ENCODE data around the gene BTRC. TPM values are rescaled to one million over a fixed set of nuclear protein-coding genes. Genes with fewer than 3 reads are reported as not detected.

Gene BTRC
- total RNA-seq, 4 donors from 2014 or later, result 8.0 to 15.1 (median 10.4) TPM

DNA sequence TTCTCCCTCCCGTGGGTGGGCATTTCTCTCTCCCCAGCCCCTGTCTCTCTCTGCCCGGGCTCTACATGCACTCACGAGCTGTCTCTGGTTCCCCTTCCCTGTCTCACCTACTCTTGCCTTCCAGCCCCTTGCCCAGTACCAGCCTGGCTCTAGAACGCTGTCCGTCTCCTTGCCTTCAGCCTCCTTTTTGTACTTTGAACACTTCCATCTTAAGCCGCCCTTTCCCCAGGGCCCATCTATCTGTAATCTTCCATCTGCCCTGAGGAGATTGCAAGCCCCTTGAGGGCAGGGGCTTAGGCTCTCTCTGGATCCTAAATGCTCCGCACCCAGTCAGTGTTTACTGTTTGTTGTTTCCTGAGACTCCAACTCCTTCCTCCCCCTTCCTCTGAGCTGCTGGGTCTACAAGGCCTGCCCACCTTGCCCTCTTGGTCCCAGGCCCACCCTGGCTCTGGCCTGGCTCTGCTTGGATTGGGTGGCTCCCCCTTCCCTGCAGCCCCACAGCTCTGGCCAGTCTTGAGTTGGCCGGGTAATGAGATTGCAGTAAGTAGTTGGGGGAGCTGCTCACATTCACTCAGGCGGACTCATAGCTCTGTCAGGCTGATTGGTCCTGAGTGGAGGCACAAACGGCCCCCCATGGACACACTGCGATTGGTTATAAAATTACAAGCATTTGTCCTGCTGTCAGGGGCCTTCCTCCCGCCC lies 205.8 kb downstream of the BTRC start:
- Histone ChIP-seq H3K27me3 (peaks cover 0 to 42% (median 0%) of the 10 kb centered on the region in 4 donors), H3K4me3 (no peak overlapping the region), H3K4me1 (peaks cover 0 to 11% (median 4%) of the 10 kb centered on the region in 3 donors), H3K36me3 (peaks cover 0 to 12% (median 0%) of the 10 kb centered on the region in 3 donors), H3K27ac (no peak overlapping the region), H3K9me3 (no peaks in the 10 kb centered on the region)
- DNase-seq, result no peak
- 77 to 89% methylated on average over 11 of the region's 12 CpGs for WGBS, 2 donors
- no peak for TF ChIP-seq CTCF (IDR thresholded peaks at IDR 0.05)
- no peak for TF ChIP-seq POLR2A (IDR thresholded peaks at IDR 0.05)
- intact Hi-C loops (cut with DNase I), result no loop called here

DNA sequence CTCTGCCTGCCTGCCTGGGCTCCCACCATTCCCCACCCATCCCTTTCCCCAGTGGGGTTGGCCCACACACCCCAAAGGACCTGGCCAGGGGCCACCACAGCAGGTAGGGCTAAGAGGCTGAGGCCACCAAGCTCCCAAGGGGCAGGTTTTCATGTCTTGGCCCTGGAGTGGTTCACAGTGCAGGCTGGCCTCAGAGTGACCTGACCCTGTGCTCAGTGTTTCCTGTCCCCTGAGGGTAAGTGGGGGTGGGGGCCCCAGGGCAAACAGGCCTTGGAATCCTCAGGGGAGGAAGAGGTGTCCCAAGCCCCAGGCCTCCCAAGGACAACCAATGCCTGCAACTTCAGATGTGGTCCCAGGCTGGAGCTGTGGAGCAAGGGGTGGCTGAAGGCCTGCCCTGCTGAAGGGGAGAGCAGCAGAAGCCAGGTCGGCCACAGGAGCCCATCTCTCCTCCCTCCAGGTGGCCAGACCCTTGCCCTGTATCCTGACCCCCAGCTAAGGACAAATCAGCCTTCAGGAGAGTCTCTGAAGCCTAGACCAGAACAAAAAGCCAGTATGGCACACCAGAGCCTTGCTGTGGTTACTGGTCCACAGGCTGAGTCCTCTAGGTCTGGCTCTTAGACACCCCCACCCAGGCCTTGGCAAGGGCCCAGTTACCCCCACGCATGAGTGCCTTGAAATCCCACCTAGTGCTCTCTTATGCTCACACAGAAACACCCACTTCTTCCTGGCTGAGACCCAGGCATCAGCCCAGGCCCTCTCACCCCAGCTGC lies 206.5 kb downstream of the BTRC start:
- TF ChIP-seq POLR2A (IDR thresholded peaks at IDR 0.05) (no peak), CTCF (IDR thresholded peaks at IDR 0.05) (no peak)
- no peak for DNase-seq
- Histone ChIP-seq H3K36me3 (peaks cover 0 to 5% (median 0%) of the 10 kb centered on the region in 3 donors), H3K4me1 (peaks cover 0 to 11% (median 4%) of the 10 kb centered on the region in 3 donors), H3K4me3 (no peak overlapping the region), H3K27me3 (peaks cover 0 to 50% (median 3%) of the 10 kb centered on the region in 4 donors), H3K9me3 (no peaks in the 10 kb centered on the region), H3K27ac (no peak overlapping the region)
- intact Hi-C loops (cut with DNase I), result no loop called here
- 45 to 55% methylated on average over 2 of the region's 2 CpGs for WGBS, 2 donors

DNA sequence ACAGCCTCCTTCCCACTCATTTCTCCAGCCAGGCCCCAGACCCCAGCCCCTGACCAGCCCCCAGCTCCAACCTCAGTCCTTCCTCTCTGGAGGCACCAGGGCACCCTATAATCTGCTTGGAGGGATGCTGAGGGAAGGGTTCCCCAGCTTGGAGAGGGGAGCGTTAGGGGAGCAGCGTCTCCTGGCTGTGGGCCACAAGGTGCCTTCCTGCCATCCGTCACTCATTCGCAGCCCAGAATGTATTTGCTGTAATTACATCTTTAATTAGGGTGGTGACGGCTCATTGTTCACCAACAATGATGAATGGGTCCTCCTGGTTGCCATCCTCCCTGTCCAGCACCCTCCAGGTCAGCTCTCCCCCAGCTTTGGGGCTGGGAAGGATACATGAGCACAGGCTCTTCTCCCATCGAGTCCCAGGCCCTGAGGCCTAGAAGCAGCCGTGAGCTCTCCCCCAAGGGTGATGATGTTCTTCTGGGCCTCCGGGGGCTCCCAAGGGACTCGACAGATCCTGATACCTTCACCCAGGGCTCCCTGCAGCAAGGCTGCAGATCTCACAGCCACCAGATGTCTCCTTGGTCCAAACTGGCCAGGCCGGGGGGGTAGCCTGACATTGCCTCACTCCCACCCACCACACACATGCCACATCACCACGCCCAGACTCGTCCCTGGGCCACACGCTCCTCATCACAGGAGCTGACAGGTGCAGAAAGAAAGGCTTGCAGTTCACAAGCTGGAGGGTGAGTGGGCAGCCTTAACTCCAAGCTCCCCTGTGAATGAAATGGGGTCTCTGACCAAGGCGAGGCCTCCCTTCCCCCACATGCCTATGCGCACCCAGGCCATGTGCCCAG lies 207.3 kb downstream of the BTRC start:
- Histone ChIP-seq H3K36me3 (no peaks in the 10 kb centered on the region), H3K4me1 (peaks cover 0 to 15% (median 4%) of the 10 kb centered on the region in 3 donors), H3K27me3 (peaks cover 0 to 58% (median 7%) of the 10 kb centered on the region in 4 donors), H3K4me3 (no peak overlapping the region), H3K9me3 (no peaks in the 10 kb centered on the region), H3K27ac (no peak overlapping the region)
- DNase-seq, result no peak
- 61 to 92% methylated on average over 3 to 4 of the region's 15 CpGs for WGBS, 2 donors
- TF ChIP-seq POLR2A (IDR thresholded peaks at IDR 0.05) (no peak), CTCF (IDR thresholded peaks at IDR 0.05) (no peak)
- intact Hi-C loops (cut with DNase I), result no loop called here

DNA sequence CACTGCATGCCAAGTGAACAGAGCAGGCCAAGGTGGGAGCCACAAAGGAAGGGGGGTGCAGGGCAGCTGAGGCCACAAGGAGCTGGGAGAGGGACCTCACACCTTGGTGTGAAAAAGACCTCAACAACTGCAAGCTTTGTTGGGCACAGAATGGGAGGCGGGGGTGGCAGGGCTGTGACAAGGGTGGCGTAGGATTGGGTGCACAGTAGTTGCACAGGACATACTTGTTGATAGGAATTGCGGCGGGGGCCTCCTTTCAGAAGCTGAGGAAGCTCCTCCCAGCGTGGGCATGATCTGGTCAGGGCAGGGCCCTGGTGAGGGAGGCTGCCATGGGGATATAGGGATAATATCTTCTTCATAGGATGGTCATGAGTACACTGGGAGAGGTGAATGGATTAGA lies 208.3 kb downstream of the BTRC start:
- 85 to 89% methylated on average over 5 of the region's 5 CpGs for WGBS, 2 donors
- no peak for TF ChIP-seq POLR2A (IDR thresholded peaks at IDR 0.05)
- no peak for DNase-seq
- H3K27ac ChIP-seq, result no peak overlapping the region
- H3K4me1 ChIP-seq, result peaks cover 0 to 23% (median 9%) of the 10 kb centered on the region in 3 donors
- peaks cover 3 to 67% (median 12%) of the 10 kb centered on the region in 4 donors for H3K27me3 ChIP-seq
- H3K9me3 ChIP-seq, result no peaks in the 10 kb centered on the region
- no peaks in the 10 kb centered on the region for H3K36me3 ChIP-seq
- intact Hi-C loops (cut with DNase I), result no loop called here
- H3K4me3 ChIP-seq, result no peak overlapping the region

DNA sequence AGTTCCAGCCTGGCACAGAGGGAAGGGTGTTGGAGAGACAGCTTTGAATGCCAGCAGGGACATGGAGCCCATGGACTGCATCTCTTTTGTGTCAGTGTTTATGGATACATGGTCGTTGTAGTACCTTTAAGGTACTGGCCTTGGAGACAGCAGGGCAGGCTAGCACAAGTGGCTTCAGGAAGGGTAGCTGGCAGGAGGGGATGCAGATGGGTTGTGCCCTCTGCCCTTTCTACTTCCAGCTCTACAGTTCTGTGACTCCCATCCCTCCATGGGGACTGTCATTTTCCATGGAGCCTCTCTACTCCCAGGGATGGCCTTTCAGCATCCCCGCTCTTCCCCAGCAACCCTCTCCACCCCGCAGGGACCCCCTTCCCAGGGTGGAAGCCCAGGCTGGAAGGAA lies 209.0 kb downstream of the BTRC start:
- no peak overlapping the region for H3K4me3 ChIP-seq
- no peak for TF ChIP-seq CTCF (IDR thresholded peaks at IDR 0.05)
- no peak for TF ChIP-seq POLR2A (IDR thresholded peaks at IDR 0.05)
- no peak for DNase-seq
- H3K27me3 ChIP-seq, result peaks cover 3 to 75% (median 13%) of the 10 kb centered on the region in 4 donors
- WGBS, 2 donors, result 67 to 72% methylated on average over 2 to 3 of the region's 3 CpGs
- no peak overlapping the region for H3K27ac ChIP-seq
- H3K36me3 ChIP-seq, result no peaks in the 10 kb centered on the region
- no peaks in the 10 kb centered on the region for H3K9me3 ChIP-seq
- intact Hi-C loops (cut with DNase I), result no loop called here
- H3K4me1 ChIP-seq, result peaks cover 0 to 20% (median 9%) of the 10 kb centered on the region in 3 donors
